ENCODE data around the gene SPATA45.

SPATA45 gene

GRCh38 chr1:212828395-212828794, 19.1 kb downstream of the SPATA45 start:
- DNase-seq (ENCODE audit: low read depth), result no peak

GRCh38 chr1:212827831-212828278, 19.6 kb downstream of the SPATA45 start:
- no peak for DNase-seq (ENCODE audit: low read depth)

DNA sequence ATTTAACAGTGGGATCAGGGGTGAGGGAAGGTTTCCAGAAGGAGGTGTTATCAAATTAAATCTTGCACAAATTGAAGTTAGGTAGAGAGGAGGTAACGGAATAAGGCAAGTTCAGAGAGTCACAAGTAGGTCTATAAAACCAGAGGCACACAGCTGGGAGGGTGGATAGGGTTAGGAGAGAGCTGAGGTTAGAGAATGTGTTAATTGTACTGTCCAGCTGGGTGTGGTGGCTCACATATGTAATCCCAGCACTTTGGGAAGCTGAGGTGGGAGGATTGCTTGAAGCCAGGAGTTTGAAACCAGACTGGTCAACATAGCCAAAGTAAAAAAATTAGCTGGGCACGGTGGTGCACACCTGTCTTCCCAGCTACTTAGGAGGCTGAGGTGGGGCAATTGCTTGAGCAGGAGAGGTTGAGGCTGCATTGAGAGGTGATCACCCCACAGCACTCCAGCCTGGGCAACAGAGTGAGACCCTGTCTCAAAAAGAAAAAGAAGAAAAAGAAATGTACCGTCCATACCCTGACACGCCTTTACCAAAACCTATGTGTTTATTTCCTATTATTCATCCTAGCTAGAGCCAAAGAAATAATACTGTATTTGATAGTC, 20.2 kb downstream of the SPATA45 start:
- no peak for DNase-seq (ENCODE audit: low read depth)

GRCh38 chr1:212825798-212826452, 21.5 kb downstream of the SPATA45 start:
- no peak for DNase-seq (ENCODE audit: low read depth)

DNA sequence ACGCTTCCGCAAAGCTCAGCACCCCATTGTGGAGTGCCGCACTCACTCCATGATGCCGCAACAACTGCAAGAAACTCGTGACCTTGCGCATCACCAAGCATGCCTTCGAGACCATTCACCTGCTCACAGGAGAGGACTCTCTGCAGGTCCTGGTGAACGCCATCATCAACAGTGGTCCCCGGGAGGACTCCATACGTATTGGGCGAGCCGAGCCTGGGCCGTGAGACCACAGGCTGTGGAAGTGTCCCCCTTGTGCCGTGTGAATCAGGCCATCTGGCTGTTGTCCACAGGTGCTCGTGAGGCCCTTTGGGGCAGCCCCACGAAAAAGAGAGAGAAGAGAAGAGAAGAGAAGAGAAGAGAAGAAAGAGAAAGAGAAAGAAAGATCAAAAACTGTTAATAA, 23.2 kb downstream of the SPATA45 start:
- DNase-seq (ENCODE audit: low read depth), result no peak

DNA sequence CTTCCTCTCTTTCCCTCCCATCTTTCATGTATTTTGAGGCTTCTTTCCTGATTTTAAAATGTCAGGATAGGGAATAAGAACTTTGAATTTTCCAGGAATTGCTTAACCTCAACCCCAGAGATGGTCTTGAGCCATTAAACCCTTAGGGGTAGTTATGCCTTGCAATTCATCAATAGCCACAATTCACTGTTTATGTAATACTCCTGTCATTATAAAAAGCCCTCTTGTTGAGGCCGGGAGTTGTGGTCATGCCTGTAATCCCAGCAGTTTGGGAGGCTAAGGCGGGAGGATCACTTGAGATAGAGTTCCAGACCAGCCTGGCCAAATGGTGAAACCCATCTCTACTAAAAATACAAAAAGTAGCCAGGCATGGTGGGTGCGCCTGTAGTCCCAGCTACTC, 24.5 kb downstream of the SPATA45 start:
- no peak for DNase-seq (ENCODE audit: low read depth)

DNA sequence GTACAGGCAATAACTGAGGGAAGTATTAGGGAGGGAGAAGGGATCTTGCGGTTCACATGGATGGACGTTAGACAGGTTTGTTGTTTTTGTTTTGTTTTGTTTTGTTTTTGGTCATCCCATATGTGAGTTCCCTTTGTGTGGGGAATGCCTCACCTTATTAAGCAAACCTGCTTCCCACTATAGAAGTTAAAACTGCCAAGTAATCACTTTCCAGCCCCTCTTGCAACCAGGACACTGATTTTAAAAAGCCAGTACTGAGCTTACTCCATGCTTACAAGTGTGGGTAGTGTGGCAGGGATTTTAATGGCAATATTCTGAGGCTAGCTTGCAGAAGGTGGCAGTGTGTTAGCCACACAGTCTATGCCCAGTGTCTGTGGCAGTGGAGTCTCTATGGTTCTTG, 26.5 kb downstream of the SPATA45 start:
- no peak for DNase-seq (ENCODE audit: low read depth)

DNA sequence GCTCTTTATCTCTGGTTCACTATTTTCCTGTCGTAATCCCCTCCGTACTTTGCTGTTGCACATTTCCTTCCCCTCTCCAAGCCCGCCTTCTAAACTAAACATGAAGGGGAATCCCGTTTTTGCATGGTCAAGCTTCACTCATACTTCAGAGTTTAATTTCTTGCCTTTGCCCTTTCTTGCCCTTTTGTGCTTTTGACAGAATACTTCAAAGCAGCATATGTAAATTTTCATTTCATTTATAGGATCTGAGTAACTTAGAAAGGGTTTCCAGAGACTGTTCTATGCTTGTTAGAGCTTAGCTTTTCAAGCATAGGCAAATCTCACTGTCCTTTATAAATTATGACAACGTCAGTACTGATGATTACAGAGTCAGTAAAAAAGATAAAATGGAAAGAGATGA, 27.7 kb downstream of the SPATA45 start:
- DNase-seq (ENCODE audit: low read depth), result no peak

DNA sequence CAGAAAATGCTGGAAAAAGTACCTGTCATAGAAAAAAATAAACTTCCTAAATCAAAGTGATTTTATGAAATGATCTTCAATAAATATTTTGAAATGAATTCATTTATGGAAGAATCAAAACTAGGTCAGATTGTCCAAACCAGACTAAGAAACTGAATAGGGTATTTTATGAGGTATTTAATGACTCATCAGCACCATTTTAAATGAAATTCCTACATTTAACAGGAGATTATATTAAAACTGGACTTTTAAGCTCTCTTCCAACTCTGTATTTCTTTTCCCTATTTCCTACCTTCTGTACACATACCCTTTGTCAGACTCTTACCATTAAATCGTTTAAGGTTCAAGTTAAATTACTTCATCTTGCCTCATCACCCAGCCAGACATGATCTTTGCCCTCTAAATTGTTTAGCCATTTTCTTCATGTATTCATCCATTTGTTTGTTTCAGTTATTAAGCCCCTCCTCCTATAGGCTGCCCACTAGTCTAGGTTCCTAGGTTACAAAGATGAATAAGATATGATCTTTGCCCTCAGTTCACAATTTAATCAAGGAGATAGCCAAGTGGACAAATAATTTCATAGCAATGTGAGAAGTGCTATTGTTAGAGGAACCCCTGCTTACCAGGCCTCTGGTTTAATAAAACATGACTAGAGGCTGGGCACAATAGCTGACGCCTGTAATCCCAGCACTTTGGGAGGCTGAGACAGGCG, 30.7 kb downstream of the SPATA45 start:
- DNase-seq (ENCODE audit: low read depth), result no peak

GRCh38 chr1:212814537-212815334, 32.7 kb downstream of the SPATA45 start:
- no peak for DNase-seq (ENCODE audit: low read depth)

GRCh38 chr1:212805767-212806166, 41.7 kb downstream of the SPATA45 start:
- DNase-seq (ENCODE audit: low read depth), result no peak

- DNase-seq (ENCODE audit: low read depth), result no peak
Measured at GRCh38 chr1:212797681-212798080, 49.8 kb downstream of the SPATA45 start.

DNA sequence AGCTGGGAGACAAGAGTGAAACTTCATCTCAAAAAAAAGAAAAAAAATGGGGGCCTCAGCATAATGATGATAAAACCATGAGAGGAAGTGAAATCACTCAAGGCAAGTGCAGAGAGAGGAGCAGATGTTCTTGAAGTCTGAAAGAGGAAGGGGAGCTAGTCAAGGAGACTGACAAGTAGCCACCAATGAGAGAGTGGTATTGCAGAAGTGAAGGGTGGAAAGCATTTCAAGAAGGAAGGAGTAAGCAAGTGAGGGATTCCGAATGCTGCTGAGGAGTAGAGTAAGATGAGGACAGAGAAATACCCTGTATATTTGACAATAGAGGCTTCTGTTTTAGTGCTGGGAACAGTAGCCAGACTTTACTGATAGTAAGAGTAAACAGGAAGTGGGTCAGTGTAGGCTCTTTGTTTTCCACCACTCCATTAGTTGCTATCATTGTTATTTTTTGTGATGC, 52.9 kb downstream of the SPATA45 start:
- no peak for DNase-seq (ENCODE audit: low read depth)

DNA sequence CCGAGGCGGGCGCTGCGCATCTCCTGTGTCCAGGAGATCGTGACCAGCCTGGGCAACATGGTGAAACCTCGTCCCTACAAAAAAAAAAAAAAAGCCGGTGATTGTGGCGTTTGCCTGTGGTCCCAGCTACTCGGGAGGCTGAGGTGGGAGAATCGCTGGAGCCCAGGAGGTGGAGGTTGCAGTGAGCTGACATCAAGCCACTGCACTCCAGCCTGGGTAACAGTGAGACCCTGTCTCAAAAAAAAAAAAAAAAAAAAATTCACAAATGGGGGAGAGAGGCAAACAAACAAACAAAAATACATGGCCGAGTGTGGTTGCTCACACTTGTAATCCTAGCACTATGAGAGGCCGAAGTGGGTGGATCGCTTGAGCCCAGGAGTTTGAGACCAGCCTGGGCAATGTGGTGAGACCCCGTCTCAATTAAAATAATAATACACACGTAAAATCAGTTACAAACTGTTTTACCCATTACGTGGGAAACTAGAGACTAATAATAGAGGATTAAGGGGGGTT, 55.0 kb downstream of the SPATA45 start:
- DNase-seq (ENCODE audit: low read depth), result no peak

DNA sequence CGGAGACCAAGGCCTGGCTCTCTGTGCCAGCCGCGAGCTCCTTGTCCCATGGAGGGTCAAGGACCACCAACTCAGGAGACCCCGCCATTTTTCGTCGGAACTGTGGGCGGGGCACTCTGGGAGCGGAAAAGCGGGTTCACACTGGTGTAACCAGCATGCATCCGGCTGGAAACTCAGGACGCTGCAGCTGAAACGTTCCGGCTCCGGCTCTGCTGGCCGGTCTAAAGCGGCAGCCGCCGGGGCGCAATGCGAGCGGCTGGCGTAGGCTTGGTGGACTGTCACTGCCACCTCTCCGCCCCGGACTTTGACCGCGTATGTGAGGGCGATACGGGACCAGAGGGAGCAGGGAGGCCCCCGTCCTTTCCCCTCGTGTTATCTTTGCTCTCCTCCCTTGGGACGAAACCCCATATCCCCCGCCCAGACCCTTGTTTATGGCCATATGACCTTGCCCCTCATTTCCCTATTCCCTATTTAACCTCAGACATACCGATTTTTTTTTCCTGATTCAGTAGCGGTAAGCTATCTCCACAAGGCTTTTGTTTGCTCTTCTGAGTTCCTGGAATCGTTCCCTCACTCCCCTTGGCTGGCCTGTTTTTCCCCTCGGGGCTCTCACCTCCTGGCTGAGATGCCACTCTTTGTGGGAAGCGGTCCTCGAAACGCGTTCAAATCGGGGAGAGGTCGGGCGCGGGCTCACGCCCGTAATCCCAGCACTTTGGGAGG, 55.6 kb downstream of the SPATA45 start, which contains the start of the genes NSL1 and TATDN3:
Gene NSL1 (minus strand): TSS at position 102 of the 720 bp plus-strand sequence. CDS start 14 bp downstream, at position 88.
Gene TATDN3 (plus strand): TSS at position 219 of the 720 bp plus-strand sequence. CDS start 28 bp downstream, at position 247.
- DNase-seq (ENCODE audit: low read depth), result peak; percentile 91

DNA sequence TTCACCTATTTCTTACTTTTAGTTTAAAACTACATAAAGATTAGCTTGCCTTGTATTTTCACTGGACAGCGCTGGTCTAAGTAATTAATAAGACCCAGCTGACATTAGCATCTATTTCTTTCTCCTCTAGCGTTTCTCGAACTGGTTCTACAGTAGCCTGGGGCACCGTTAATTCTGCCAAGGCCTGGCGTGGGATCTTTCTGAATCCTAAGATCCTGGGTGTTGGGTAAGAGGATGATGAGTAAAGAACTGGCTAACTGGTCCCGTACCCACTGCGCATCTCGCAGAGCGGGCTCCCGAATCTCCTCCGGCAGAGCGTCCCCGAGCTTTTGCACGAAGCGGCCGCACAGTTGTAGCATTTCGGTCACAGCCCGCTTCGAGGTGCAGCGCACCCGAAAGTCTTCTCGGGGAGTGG, 56.2 kb downstream of the SPATA45 start:
- no peak for DNase-seq (ENCODE audit: low read depth)

DNA sequence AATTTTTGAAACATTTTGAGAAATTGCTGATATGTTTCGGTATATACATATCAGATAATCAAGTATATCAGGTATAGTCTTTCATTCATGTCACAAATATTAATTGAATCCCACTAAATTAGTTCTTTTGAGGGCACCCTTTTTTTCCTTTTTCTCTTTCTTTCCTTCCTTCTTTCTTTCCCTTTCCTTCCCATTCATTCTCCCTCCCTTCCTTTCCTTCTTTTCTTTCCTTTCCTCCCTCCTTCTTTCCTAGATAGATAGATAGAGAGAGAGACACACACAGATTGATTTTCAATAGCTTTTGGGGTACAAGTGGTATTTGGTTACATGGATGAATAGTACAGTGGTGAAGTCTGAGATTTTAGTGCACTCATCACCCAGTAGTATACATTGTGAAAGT, 61.6 kb downstream of the SPATA45 start:
- no peak for DNase-seq (ENCODE audit: low read depth)

- no peak for DNase-seq (ENCODE audit: low read depth)
Measured at GRCh38 chr1:212783976-212784375, 63.5 kb downstream of the SPATA45 start.

DNA sequence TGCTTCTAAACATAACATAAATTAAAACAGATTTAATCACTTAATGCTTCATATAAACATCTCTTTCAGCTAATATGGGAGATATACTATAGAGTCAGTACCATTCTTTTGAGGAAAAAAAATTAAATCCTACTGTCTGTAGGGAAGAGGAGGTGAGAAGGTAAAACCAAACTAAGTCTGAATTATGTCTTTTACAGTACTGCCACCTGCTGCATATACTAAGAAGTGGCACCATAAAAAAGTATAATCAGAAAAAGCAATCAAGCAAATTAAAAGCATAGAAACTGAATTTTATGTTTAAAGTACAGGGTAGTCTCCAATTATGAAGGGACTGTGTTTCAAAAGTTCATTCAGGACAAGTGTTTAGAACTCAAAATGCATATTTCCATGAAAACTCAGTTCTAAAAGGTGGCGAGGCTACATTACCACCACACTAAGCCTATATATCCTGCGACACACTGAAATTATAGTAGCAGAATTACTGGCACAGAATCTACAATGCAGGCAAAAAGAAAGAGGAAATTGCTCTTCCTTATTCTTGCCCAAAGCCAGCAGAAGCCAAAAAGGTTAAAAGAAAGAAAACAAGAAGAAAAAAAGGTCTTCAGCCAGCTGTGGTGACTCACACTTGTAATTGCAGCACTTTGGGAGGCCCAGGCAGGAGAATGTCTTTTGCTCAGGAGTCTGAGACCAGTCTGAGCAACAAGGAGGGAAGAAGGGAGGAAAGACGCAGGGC, 64.9 kb downstream of the SPATA45 start:
- DNase-seq (ENCODE audit: low read depth), result no peak

GRCh38 chr1:212781225-212781624, 66.2 kb downstream of the SPATA45 start:
- no peak for DNase-seq (ENCODE audit: low read depth)

- DNase-seq (ENCODE audit: low read depth), result no peak
Measured at GRCh38 chr1:212780759-212781158, 66.7 kb downstream of the SPATA45 start.
